Epithelial cell of proximal tubule (primary cell): ENCODE measurements around the gene MYPN. TPM values are rescaled to one million over a fixed set of nuclear protein-coding genes. Genes with fewer than 3 reads are reported as not detected.

ENCODE experiments used
- DNase-seq: peaks from one replicate; pipeline ENCODE4 v3.0.0-alpha.2; 2011; ENCODE audit warnings: low read depth
- H3K4me3 ChIP-seq: 2 replicates; pipeline ENCODE4 v1.5.1; 2011; ENCODE audit warnings: low read depth, mild to moderate bottlenecking, low read length
- CTCF ChIP-seq: conservative IDR thresholded peaks from 2 replicates; pipeline ENCODE4 v1.5.1; 2012; ENCODE audit warnings: low read depth, mild to moderate bottlenecking, low read length
- total RNA-seq: library from RNA; depleted of rRNA; stranded (reverse); fragments of >200 nt; gene quantifications from 2 replicates; pipeline ENCODE4 v1.2.3, GENCODE V29; 2015

The MYPN gene
- total RNA-seq, 1 donor from 2014 or later: 0.98 TPM

GRCh38 chr10:68212721-68213352, 103.5 kb downstream of the MYPN start:
- DNase-seq: no peak
- H3K4me3 ChIP-seq: no peak overlapping the region
- TF ChIP-seq CTCF: peak; percentile 60

- no peak overlapping the region for H3K4me3 ChIP-seq
- DNase-seq: no peak
Observed at GRCh38 chr10:68218786-68219185, 109.5 kb downstream of the MYPN start.

DNA sequence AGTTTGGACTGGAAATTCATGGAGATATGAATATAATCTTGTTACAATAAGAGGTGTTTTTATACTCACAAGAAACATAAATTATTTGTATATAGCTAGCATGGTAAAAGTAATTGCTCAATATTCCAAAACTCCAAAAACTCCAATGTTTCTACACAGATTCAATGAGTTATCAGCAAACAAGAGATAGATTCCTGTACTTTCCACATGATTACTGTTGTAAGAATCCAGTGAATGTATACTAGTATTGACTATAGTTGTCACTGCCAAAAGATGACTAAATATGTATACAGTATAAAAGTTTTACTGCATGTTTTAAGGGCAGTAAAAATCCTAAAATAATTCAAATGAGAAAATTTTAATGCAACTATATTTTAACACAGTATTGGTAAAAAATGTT, 111.9 kb downstream of the MYPN start:
- TF ChIP-seq CTCF: no peak
- H3K4me3 ChIP-seq: no peak overlapping the region
- no peak for DNase-seq

More at GRCh38 chr10:68218786-68219185, 109.5 kb downstream of the MYPN start:
- TF ChIP-seq CTCF: no peak

DNA sequence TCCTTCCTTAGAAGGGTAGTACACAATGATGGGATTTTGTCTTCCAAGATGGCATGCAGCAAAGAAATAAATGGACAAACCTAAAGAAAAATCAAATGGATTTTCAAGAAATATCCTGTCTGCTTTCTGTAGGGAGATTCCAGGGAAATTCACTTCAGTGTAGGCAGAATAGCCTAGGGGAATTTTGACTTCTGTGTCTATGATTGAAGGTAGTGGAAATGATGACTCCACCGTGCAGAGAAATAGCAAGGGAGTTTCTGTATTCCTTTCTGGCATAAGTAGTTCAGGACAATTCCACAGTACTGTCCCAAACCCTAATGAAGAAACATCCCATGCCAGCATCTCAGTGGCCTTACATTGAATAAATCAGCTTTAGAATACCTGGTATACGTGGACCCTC, 113.1 kb downstream of the MYPN start:
- TF ChIP-seq CTCF: no peak
- no peak for DNase-seq
- H3K4me3 ChIP-seq: no peak overlapping the region

DNA sequence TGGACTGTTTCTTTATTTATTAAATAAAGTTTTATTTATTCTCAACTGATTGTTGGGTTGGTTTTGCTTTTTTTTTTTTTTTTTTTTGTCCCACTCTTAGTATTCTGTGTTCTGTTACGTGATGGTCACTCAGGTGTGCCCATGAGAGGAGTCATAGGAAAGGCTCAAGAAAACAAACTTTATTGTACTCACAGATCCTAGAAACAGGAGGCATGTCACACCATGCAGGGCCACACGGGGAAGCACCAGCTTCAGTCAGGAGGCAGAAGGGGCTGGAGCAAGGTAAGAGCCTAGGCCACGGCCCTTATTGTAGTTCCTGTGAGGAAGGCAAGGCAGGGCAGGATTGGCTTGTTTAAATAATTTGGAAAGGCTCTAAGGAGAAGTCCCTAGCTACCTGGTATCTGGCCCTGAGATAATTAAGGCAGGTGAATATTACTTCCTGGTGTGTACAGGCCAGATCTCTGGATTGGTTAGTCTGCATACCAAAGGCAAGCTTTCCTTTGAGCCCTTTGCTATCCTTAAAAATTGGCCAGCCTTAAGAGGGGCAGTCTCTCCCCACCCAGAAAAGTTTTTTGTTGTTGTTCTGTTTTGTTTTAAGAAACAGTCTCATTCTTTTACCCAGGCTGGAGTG, 114.4 kb downstream of the MYPN start:
- DNase-seq: no peak
- TF ChIP-seq CTCF: peak; percentile 41
- no peak overlapping the region for H3K4me3 ChIP-seq

DNA sequence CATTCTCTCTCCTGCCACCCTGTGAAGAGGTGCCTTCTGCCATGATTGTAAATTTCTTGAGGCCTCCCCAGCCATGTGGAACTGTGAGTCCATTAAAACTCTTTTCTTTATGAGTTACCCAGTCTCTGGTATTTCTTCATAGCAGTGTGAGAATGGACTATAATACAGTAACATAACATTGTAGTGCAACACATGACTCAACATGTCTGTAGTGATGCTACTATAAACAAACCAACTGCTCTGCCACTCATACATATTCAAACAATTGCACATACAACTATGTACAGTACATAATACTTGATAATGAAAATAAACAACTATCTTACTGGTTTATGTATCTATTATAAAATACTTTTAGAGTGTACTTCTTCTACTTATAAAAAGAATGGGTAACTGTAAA, 115.5 kb downstream of the MYPN start:
- DNase-seq: no peak
- TF ChIP-seq CTCF: no peak
- no peak overlapping the region for H3K4me3 ChIP-seq

DNA sequence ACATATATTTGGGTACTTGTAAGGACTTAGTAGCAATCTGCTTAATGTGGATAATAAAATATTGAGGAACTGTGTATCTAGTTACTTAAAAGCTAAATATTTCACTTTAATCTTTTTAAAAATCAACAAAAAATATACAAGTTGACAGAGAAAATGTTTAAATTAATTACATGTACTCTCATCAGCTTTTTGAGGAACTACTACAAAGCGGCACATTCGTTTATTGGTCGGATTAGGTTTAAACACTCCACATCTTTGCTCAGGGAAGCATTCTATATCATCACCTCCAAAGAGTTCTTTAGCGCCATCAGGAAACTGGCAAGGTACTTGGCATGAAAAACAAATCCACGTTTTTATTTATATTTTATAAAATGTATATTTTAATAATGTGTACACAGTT, 121.0 kb downstream of the MYPN start:
- DNase-seq: no peak
- TF ChIP-seq CTCF: no peak
- no peak overlapping the region for H3K4me3 ChIP-seq
